HG03135 (cell line): ENCODE data around the gene DONSON.
"Not testable (repeated sequence)": the region's sequence is repeated elsewhere in the genome, so short reads cannot be mapped to it uniquely, and the experiment has no call there.

Experiments used
- ATAC-seq: cut with Tn5 transposase; IDR thresholded peaks from one replicate; pipeline ENCODE4 v1.9.1; 2021; ENCODE audit warnings: mild to moderate bottlenecking, moderate library complexity; ENCODE audit not compliant: unreplicated experiment

Gene DONSON, protein sequence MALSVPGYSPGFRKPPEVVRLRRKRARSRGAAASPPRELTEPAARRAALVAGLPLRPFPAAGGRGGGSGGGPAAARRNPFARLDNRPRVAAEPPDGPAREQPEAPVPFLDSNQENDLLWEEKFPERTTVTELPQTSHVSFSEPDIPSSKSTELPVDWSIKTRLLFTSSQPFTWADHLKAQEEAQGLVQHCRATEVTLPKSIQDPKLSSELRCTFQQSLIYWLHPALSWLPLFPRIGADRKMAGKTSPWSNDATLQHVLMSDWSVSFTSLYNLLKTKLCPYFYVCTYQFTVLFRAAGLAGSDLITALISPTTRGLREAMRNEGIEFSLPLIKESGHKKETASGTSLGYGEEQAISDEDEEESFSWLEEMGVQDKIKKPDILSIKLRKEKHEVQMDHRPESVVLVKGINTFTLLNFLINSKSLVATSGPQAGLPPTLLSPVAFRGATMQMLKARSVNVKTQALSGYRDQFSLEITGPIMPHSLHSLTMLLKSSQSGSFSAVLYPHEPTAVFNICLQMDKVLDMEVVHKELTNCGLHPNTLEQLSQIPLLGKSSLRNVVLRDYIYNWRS

GRCh38 chr21:33588485-33589335, at the start of gene DONSON:
TSS of gene DONSON (minus strand) at chr21:33588684. CDS start at chr21:33588641, 43 bp downstream.
- ATAC-seq = peak; percentile 82

- no peak for ATAC-seq
Observed at GRCh38 chr21:33634254-33634653, 45.8 kb upstream of the DONSON start.

- ATAC-seq = not testable (repeated sequence)
Observed at GRCh38 chr21:33626151-33626550, 37.7 kb upstream of the DONSON start.

GRCh38 chr21:33622253-33622652, 33.8 kb upstream of the DONSON start:
- no peak for ATAC-seq

DNA sequence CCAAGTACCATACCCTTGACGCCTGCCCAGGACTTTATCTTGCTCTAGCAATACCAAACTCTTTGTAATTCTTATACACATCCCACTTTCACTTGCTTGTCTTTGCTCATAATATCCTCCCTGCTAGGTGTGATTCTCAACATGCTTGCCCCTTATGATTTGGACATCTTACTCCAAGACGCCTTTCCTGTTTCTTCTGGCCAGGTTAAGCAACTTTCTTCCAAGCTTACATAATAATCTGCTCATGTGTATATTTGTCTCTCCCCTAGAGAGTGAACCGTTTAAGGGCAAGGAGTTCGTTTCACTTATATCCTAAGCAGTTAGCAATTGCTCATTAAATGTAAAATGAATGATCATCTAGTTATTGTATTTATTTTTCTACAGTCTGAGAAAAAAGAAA, 31.2 kb upstream of the DONSON start:
- ATAC-seq = no peak

- ATAC-seq = no peak
Observed at GRCh38 chr21:33618407-33618806, 29.9 kb upstream of the DONSON start.

- ATAC-seq = not testable (repeated sequence)
Observed at GRCh38 chr21:33617565-33617964, 29.1 kb upstream of the DONSON start.

GRCh38 chr21:33611006-33611744, 22.7 kb upstream of the DONSON start:
- ATAC-seq = no peak

DNA sequence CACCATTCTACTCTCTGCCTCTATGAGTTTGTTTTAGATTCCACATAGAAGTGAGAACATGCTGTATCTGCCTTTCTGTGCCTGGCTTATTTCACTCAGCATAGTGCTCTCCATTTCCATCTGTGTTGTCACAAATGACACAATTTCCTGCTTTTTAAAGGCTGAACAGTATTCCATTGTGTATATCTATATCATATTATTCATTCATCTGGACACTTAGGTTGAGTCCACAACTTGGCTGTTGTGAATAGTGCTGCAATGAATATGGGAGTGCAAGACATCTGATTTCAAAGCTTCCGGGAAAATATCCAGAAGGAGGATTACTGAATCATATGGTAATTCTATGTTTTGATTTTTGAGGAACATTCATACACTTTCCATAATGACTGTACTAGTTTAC, 20.1 kb upstream of the DONSON start:
- no peak for ATAC-seq

DNA sequence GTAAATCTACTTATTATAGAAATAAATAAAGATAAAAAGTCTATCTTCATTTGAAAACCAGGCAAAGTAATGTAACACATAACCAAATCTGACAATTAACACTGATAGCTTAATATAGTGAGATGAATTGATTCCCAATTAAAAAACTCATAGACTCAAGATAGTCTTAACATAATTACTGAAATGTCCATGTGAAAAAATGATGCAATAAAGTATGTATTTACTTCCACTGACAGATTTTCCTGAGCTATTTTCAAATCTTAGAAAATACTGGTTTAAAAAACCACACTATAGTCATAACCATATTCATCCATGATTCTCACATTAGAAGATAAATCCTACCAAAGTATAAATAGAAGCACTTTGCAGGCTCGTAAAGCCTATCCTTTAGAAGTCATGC, 9.6 kb upstream of the DONSON start:
- ATAC-seq = no peak

GRCh38 chr21:33587792-33588484, 546 bp downstream of the DONSON start:
- ATAC-seq = peak; percentile 34

DNA sequence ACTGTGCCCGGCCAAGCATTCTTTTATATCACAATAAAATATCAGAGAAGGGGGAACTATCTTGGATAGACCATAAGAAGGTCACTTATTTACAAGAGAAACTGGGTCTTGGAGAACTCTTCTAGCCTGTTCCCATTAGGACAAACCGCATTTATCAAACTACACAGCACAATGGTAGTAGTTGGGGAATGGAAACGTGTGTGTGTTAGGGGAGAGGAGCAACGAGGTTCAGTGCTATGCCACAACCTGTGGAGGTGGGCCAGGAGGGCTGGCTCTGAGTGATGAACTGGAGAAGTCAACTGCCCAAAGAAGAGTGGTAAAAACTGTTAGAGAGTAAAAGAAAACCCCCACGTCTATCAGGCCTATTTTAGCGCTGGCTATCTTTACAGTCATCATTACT, 1.6 kb downstream of the DONSON start:
- no peak for ATAC-seq

- ATAC-seq = no peak
Observed at GRCh38 chr21:33584455-33584854, 4.0 kb downstream of the DONSON start.

DNA sequence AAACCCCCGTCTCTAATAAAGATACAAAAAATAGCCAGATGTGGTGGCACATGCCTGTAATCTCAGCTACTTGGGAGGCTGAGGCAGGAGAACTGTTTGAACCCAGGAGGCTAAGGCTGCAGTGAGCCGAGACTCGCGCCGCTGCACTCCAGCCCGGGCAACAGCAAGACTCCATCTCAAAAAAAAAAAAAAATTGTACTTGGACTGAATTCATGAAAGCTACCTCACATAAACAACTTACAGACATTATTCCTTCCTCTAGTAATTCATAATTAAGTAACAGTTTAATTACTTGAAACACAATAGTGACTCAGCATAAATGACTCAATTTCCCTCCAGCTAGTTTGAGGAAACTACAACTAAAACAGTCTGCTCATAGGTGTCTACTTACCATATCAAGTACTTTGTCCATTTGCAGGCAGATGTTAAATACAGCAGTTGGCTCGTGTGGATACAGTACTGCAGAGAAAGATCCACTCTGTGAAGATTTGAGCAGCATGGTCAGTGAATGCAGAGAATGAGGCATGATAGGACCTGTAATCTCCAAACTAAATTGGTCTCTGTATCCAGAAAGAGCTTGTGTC, 9.4 kb downstream of the DONSON start:
- no peak for ATAC-seq

GRCh38 chr21:33578214-33578613, 10.3 kb downstream of the DONSON start:
- no peak for ATAC-seq

- not testable (repeated sequence) for ATAC-seq
Observed at GRCh38 chr21:33576741-33577141, 11.7 kb downstream of the DONSON start.

- no peak for ATAC-seq
Observed at GRCh38 chr21:33572350-33572749, 16.1 kb downstream of the DONSON start.

DNA sequence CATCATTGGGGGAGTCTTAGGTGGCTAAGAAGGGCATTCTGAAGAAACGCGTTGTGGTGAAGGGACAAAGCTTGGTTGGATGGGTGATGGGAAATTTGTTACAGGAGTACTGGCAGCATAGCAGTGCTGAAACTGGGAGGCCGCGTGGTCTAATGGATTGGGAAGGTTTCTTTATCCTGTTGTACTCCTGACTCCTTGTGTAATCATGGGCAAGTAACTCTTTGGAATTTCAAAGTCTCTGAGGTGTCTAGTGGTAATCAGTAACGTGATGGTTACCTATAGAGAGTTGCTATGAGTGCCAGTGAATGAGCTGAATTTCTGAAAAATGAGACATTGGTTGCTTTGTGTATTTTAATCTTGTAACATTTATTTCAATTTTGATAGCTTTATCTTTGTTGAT, 18.5 kb downstream of the DONSON start:
- ATAC-seq = no peak

- no peak for ATAC-seq
Observed at GRCh38 chr21:33568448-33568847, 20.0 kb downstream of the DONSON start.

DNA sequence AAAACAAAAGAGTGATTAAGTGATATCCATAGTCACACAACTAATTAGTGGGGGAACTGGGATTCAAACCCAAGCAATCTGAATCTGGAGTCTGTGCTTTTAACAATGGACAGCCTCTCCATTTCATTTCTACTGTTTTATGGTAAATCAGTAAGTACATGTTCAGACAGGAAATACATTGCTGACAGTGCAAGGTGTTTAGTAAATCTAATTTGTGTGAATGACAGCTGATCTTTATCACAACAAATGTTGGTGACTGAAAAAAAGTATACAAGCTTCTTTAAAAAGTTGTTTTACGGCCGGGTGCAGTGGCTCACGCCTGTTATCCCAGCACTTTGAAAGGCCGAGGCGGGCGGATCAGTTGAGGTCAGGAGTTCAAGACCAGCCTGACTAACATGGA, 20.6 kb downstream of the DONSON start:
- ATAC-seq = no peak
